Trophoblast cell (in vitro differentiated cells and primary cell): ENCODE measurements around the gene ZFYVE28.

ENCODE experiments used
- DNase-seq, 2 donors: peaks; one replicate each; pipeline ENCODE4 v3.0.0-alpha.2; 2016
- H2AFZ ChIP-seq: 2 replicates; pipeline ENCODE4 v1.6.1; 2013; ENCODE audit warnings: low read length, moderate library complexity, mild to moderate bottlenecking; ENCODE audit not compliant: insufficient read depth, poor library complexity
- H2AK5ac ChIP-seq: 2 replicates; pipeline ENCODE4 v1.6.1; 2013; ENCODE audit warnings: mild to moderate bottlenecking, low read length
- H2BK120ac ChIP-seq: 2 replicates; pipeline ENCODE4 v1.6.1; 2013; ENCODE audit warnings: low read length, mild to moderate bottlenecking, moderate library complexity; ENCODE audit not compliant: insufficient read depth, poor library complexity
- H2BK12ac ChIP-seq: 2 replicates; pipeline ENCODE4 v1.6.1; 2013; ENCODE audit warnings: mild to moderate bottlenecking, low read length, moderate library complexity
- H2BK5ac ChIP-seq: 2 replicates; pipeline ENCODE4 v1.6.1; 2013; ENCODE audit warnings: low read length, low read depth, moderate library complexity, mild to moderate bottlenecking; ENCODE audit not compliant: poor library complexity
- H3K14ac ChIP-seq: 2 replicates; pipeline ENCODE4 v1.6.1; 2013; ENCODE audit warnings: mild to moderate bottlenecking, low read length
- H3K18ac ChIP-seq: 2 replicates; pipeline ENCODE4 v1.6.1; 2013; ENCODE audit warnings: mild to moderate bottlenecking, low read length
- H3K23ac ChIP-seq: 2 replicates; pipeline ENCODE4 v1.6.1; 2013; ENCODE audit warnings: low read length
- H3K27ac ChIP-seq: 2 replicates; pipeline ENCODE4 v1.5.1; 2013; ENCODE audit warnings: low read depth, mild to moderate bottlenecking, inconsistent platforms, low read length, moderate library complexity
- H3K27me3 ChIP-seq: 2 replicates; pipeline ENCODE4 v1.6.1; 2013; ENCODE audit warnings: inconsistent platforms, mild to moderate bottlenecking, low read length, moderate library complexity; ENCODE audit not compliant: insufficient read depth
- H3K36me3 ChIP-seq, 2 experiments: 1 replicate in 1 of 2; 2 replicates in 1 of 2; pipeline ENCODE4 v1.6.1; 2013; ENCODE audit warnings: low read length in 2 of 2, mild to moderate bottlenecking in 2 of 2, moderate library complexity in 1 of 2; ENCODE audit not compliant: insufficient read depth in 2 of 2, control insufficient read depth in 1 of 2
- H3K4ac ChIP-seq: 2 replicates; pipeline ENCODE4 v1.6.1; 2013; ENCODE audit warnings: low read depth, mild to moderate bottlenecking, low read length, moderate library complexity
- H3K4me1 ChIP-seq, 2 experiments: 1 replicate in 1 of 2; 2 replicates in 1 of 2; pipeline ENCODE4 v1.6.1; 2013; ENCODE audit warnings: low read length in 2 of 2, mild to moderate bottlenecking in 2 of 2, moderate library complexity in 1 of 2; ENCODE audit not compliant: insufficient read depth in 2 of 2, control insufficient read depth in 1 of 2
- H3K4me2 ChIP-seq: 2 replicates; pipeline ENCODE4 v1.6.1; 2013; ENCODE audit warnings: inconsistent platforms, mild to moderate bottlenecking, low read length, moderate library complexity
- H3K4me3 ChIP-seq: 2 replicates; pipeline ENCODE4 v1.5.1; 2013; ENCODE audit warnings: mild to moderate bottlenecking, low read depth, low read length, inconsistent platforms
- H3K79me1 ChIP-seq: one replicate; pipeline ENCODE4 v1.6.1; 2013; ENCODE audit warnings: low read length
- H3K79me2 ChIP-seq: 2 replicates; pipeline ENCODE4 v1.6.1; 2013; ENCODE audit warnings: low read length, mild to moderate bottlenecking; ENCODE audit not compliant: control insufficient read depth, insufficient read depth, poor library complexity
- H3K9ac ChIP-seq: 2 replicates; pipeline ENCODE4 v1.6.1; 2013; ENCODE audit warnings: mild to moderate bottlenecking, low read length
- H3K9me3 ChIP-seq: 2 replicates; pipeline ENCODE4 v1.6.1; 2013; ENCODE audit warnings: low read depth, mild to moderate bottlenecking, control low read depth, inconsistent platforms, low read length; ENCODE audit not compliant: insufficient read depth
- H4K12ac ChIP-seq: 2 replicates; pipeline ENCODE4 v1.6.1; 2013; ENCODE audit warnings: low read depth, mild to moderate bottlenecking, low read length, moderate library complexity
- H4K8ac ChIP-seq: 2 replicates; pipeline ENCODE4 v1.6.1; 2013; ENCODE audit warnings: low read depth, mild to moderate bottlenecking, low read length, moderate library complexity
- H4K91ac ChIP-seq: one replicate; pipeline ENCODE4 v1.6.1; 2013; ENCODE audit warnings: low read depth, mild to moderate bottlenecking, low read length, moderate library complexity
- WGBS: extraction: QIAGEN DNeasy Blood & Tissue Kit; methylation state at CpG from one replicate; pipeline ENCODE4 v1.1.7; 2013; ENCODE audit warnings: missing lambda C conversion rate; ENCODE audit not compliant: insufficient read length, insufficient coverage; ENCODE audit errors: extremely low coverage; 5-methylcytosine and 5-hydroxymethylcytosine counted together

Gene ZFYVE28

GRCh38 chr4:2419814-2420213 lies 1.4 kb upstream of the ZFYVE28 start:
- Histone ChIP-seq H3K23ac (no peak overlapping the region), H2BK5ac (no peak overlapping the region), H4K8ac (no peak overlapping the region), H3K9me3 (peaks cover 6% of the 10 kb centered on the region), H3K79me2 (no peaks in the 10 kb centered on the region), H2AFZ (no peak overlapping the region), H4K12ac (no peak overlapping the region), H3K36me3 (no peaks in the 10 kb centered on the region), H3K14ac (no peak overlapping the region), H3K27me3 (peaks cover 46% of the 10 kb centered on the region), H3K18ac (no peak overlapping the region), H4K91ac (no peak overlapping the region), H3K4ac (no peak overlapping the region), H2BK120ac (no peak overlapping the region), H3K4me1 (peaks cover 5 to 11% of the 10 kb centered on the region in 2 experiments), H3K4me2 (no peak overlapping the region), H3K79me1 (no peaks in the 10 kb centered on the region), H3K27ac (no peak overlapping the region), H3K9ac (no peak overlapping the region), H3K4me3 (no peak overlapping the region), H2AK5ac (no peak overlapping the region), H2BK12ac (no peak overlapping the region)
- no CpG with 5 or more reads among the region's 9 CpGs for WGBS
- DNase-seq = no peak

- DNase-seq = peak; percentile 97 to 98
Measured at GRCh38 chr4:2418650-2419571, 466 bp upstream of the ZFYVE28 start, which contains the start of gene CFAP99. TSS of gene CFAP99 (plus strand) at chr4:2418955.

GRCh38 chr4:2417226-2417764 lies 1.1 kb downstream of the ZFYVE28 start:
- no peak overlapping the region for H4K91ac ChIP-seq
- H3K4ac ChIP-seq = no peak overlapping the region
- H2BK12ac ChIP-seq = no peak overlapping the region
- no CpG with 5 or more reads among the region's 61 CpGs for WGBS
- H3K4me2 ChIP-seq = peak overlapping the region; percentile 46
- H3K27ac ChIP-seq = no peak overlapping the region
- H2BK5ac ChIP-seq = no peak overlapping the region
- H2AFZ ChIP-seq = no peak overlapping the region
- H3K23ac ChIP-seq = no peak overlapping the region
- no peak overlapping the region for H3K4me3 ChIP-seq
- no peak overlapping the region for H2AK5ac ChIP-seq
- no peaks in the 10 kb centered on the region for H3K36me3 ChIP-seq
- H3K9ac ChIP-seq = no peak overlapping the region
- H4K8ac ChIP-seq = no peak overlapping the region
- DNase-seq = peak in 1 of 2 donors; percentile 30
- H3K79me2 ChIP-seq = no peaks in the 10 kb centered on the region
- H2BK120ac ChIP-seq = no peak overlapping the region
- H3K4me1 ChIP-seq = peaks cover 9 to 18% of the 10 kb centered on the region in 2 experiments
- peaks cover 3% of the 10 kb centered on the region for H3K9me3 ChIP-seq
- H3K27me3 ChIP-seq = peaks cover 46% of the 10 kb centered on the region
- no peaks in the 10 kb centered on the region for H3K79me1 ChIP-seq
- no peak overlapping the region for H3K18ac ChIP-seq
- H3K14ac ChIP-seq = no peak overlapping the region
- no peak overlapping the region for H4K12ac ChIP-seq

More at GRCh38 chr4:2418650-2419571, 466 bp upstream of the ZFYVE28 start, which contains the start of gene CFAP99:
- H2BK5ac ChIP-seq = no peak within 1 kb of the TSS
- peak within 1 kb of the TSS; percentile 70 for H3K4me3 ChIP-seq
- H3K27me3 ChIP-seq = peaks cover 46% of the 10 kb centered on the region
- no peak within 1 kb of the TSS for H3K14ac ChIP-seq
- H3K9me3 ChIP-seq = peaks cover 6% of the 10 kb centered on the region
- no peaks in the 10 kb centered on the region for H3K79me2 ChIP-seq
- no CpG with 5 or more reads among the region's 94 CpGs for WGBS
- H3K23ac ChIP-seq = no peak within 1 kb of the TSS
- H2AK5ac ChIP-seq = no peak within 1 kb of the TSS
- H3K4ac ChIP-seq = no peak within 1 kb of the TSS
- H3K4me2 ChIP-seq = peak within 1 kb of the TSS; percentile 74
- no peak within 1 kb of the TSS for H2BK120ac ChIP-seq
- H2BK12ac ChIP-seq = no peak within 1 kb of the TSS
- H3K79me1 ChIP-seq = no peaks in the 10 kb centered on the region
- H3K9ac ChIP-seq = no peak within 1 kb of the TSS
- no peak within 1 kb of the TSS for H3K18ac ChIP-seq
- H2AFZ ChIP-seq = peak within 1 kb of the TSS; percentile 45
- no peak within 1 kb of the TSS for H4K8ac ChIP-seq
- H3K4me1 ChIP-seq = peaks cover 5 to 11% of the 10 kb centered on the region in 2 experiments
- no peak within 1 kb of the TSS for H4K91ac ChIP-seq
- no peaks in the 10 kb centered on the region for H3K36me3 ChIP-seq
- H3K27ac ChIP-seq = no peak within 1 kb of the TSS
- H4K12ac ChIP-seq = no peak within 1 kb of the TSS

- Histone ChIP-seq H3K14ac (no peak overlapping the region), H2BK5ac (no peak overlapping the region), H4K8ac (no peak overlapping the region), H2AFZ (no peak overlapping the region), H3K4ac (no peak overlapping the region), H3K27me3 (peaks cover 46% of the 10 kb centered on the region), H4K91ac (no peak overlapping the region), H2AK5ac (no peak overlapping the region), H3K9ac (no peak overlapping the region), H4K12ac (no peak overlapping the region), H2BK120ac (no peak overlapping the region), H3K4me2 (peak overlapping the region; percentile 46), H3K79me2 (no peaks in the 10 kb centered on the region), H3K4me3 (no peak overlapping the region), H3K9me3 (peaks cover 3% of the 10 kb centered on the region), H3K36me3 (no peaks in the 10 kb centered on the region), H3K18ac (no peak overlapping the region), H2BK12ac (no peak overlapping the region), H3K23ac (no peak overlapping the region), H3K4me1 (peaks cover 9 to 18% of the 10 kb centered on the region in 2 experiments), H3K79me1 (no peaks in the 10 kb centered on the region), H3K27ac (no peak overlapping the region)
- WGBS = no CpG with 5 or more reads among the region's 55 CpGs
- DNase-seq = peak in 1 of 2 donors; percentile 20
Measured at GRCh38 chr4:2416564-2417225, 1.8 kb downstream of the ZFYVE28 start.
